Measurements from ENCODE around the gene PIP4K2B. TPM values are rescaled to one million over a fixed set of nuclear protein-coding genes. Genes with fewer than 3 reads are reported as not detected.

Gene PIP4K2B
- total RNA-seq, 1 donor from 2014 or later = 48.6 TPM

GRCh38 chr17:38746004-38746848 is 53.1 kb downstream of the PIP4K2B start:
- DNase-seq (ENCODE audit: low spot score) = no peak

GRCh38 chr17:38745545-38745944 is 53.8 kb downstream of the PIP4K2B start:
- no peak for DNase-seq (ENCODE audit: low spot score)

GRCh38 chr17:38743556-38744171 is 55.7 kb downstream of the PIP4K2B start:
- DNase-seq (ENCODE audit: low spot score) = peak; percentile 31

- DNase-seq (ENCODE audit: low spot score) = peak; percentile 97
Observed at GRCh38 chr17:38742411-38743308, 56.7 kb downstream of the PIP4K2B start.

GRCh38 chr17:38741921-38742410 is 57.4 kb downstream of the PIP4K2B start:
- peak; percentile 73 for DNase-seq (ENCODE audit: low spot score)

GRCh38 chr17:38741461-38741860 is 57.9 kb downstream of the PIP4K2B start:
- no peak for DNase-seq (ENCODE audit: low spot score)

- no peak for DNase-seq (ENCODE audit: low spot score)
Observed at GRCh38 chr17:38740806-38741205, 58.5 kb downstream of the PIP4K2B start.

- DNase-seq (ENCODE audit: low spot score) = no peak
Observed at GRCh38 chr17:38740044-38740443, 59.3 kb downstream of the PIP4K2B start.

GRCh38 chr17:38739305-38739704 is 60.1 kb downstream of the PIP4K2B start:
- DNase-seq (ENCODE audit: low spot score) = no peak

- no peak for DNase-seq (ENCODE audit: low spot score)
Observed at GRCh38 chr17:38738686-38739085, 60.7 kb downstream of the PIP4K2B start.

- no peak for DNase-seq (ENCODE audit: low spot score)
Observed at GRCh38 chr17:38738007-38738662, 61.2 kb downstream of the PIP4K2B start.

- DNase-seq (ENCODE audit: low spot score) = no peak
Observed at GRCh38 chr17:38735161-38735997, 64.0 kb downstream of the PIP4K2B start.

- DNase-seq (ENCODE audit: low spot score) = no peak
Observed at GRCh38 chr17:38733982-38734973, 65.1 kb downstream of the PIP4K2B start.

GRCh38 chr17:38733282-38733981 is 65.9 kb downstream of the PIP4K2B start:
- no peak for DNase-seq (ENCODE audit: low spot score)

GRCh38 chr17:38732376-38733281 is 66.7 kb downstream of the PIP4K2B start:
- DNase-seq (ENCODE audit: low spot score) = no peak

GRCh38 chr17:38731526-38732294 is 67.6 kb downstream of the PIP4K2B start:
- no peak for DNase-seq (ENCODE audit: low spot score)
